HT-29 (cell line): ENCODE results near the gene AQP10. TPM values are rescaled to one million over a fixed set of nuclear protein-coding genes. Genes with fewer than 3 reads are reported as not detected.
"Not testable (repeated sequence)": the region's sequence is repeated elsewhere in the genome, so short reads cannot be mapped to it uniquely, and the experiment has no call there.

Source experiments
- DNase-seq: peaks from one replicate; pipeline ENCODE4 v3.0.0-alpha.2; 2015; ENCODE audit warnings: low spot score
- total RNA-seq: library from RNA; depleted of rRNA; stranded (reverse); fragments of >200 nt; shearing (Covaris generic); gene quantifications from 2 replicates; pipeline ENCODE4 v1.2.3, GENCODE V29; 2014; rRNA removed

AQP10 gene, protein sequence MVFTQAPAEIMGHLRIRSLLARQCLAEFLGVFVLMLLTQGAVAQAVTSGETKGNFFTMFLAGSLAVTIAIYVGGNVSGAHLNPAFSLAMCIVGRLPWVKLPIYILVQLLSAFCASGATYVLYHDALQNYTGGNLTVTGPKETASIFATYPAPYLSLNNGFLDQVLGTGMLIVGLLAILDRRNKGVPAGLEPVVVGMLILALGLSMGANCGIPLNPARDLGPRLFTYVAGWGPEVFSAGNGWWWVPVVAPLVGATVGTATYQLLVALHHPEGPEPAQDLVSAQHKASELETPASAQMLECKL
- total RNA-seq = not detected in 2 replicates

DNA sequence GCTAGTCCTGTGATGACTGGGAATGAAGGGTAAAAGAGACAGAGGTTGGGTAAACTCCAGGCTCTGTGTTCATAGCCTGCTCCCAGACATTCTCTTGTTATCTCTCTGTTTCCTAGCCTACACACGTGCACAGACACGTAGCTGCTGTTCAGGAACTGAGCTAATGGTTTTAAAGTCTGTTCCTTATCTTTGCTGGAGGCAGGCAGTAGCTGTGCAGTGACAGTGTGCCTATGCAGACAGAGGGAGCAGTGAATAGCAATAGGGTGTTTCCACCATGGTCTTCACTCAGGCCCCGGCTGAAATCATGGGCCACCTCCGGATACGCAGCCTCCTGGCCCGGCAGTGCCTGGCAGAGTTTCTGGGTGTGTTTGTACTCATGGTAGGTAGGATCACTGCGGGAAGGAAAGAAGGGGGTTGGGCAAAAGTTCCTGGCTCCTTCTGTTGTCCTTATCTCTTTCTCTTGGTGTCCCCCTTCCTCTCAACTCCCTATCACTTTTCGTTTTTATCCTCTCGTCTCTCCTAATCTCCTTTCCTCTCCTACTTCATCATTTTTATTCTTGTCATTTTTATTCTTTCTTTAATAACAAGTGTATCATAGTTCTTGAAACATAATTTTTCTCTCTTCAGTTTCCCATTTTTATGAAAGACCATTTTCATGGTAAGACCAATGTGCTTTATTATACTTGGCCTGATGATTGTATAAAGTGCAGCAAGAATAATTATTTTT, at the start of gene AQP10:
AQP10 (plus strand) TSS at position 212 of the 727 bp plus-strand sequence; CDS start at position 275, 63 bp downstream.
- DNase-seq = no peak

DNA sequence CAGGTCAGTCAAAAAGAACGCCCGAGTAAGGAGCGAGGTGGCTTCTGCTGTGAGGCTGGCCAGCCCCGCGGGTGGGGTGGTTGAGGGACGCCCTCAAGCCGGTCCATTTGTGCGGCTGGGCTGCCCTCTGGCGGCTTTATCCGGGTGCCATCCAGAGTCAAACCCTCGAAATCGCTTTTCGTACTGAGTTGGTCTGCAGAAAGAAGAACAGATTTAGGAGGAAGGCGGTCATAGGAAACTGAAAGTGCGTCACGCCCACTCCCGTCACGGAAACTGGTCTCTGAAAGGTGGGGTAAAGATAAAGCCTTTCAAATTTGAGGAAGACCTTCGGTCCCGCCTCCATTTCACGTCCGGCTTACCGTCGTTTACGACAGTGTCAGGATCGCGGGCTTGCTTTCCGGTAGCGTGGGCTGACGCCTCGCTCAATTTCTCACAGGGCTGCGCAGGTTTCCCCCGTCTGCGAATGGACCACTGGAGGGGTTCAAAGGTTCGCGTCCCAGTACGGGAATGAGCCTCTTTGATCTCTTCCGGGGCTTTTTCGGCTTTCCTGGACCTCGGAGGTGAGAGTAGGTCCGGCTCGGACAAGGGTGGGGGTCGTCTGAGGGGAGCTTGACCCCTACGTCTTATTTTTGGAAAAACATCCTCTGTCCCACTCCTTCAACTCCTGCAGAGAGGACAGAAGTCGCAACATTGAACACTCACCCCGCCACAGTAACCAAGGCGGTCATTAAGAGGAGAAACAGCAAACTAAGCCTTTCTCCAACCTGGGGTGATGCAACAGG, 48.5 kb upstream of the AQP10 start, which contains the start of gene HAX1:
HAX1 (plus strand) TSS at position 413 of the 782 bp plus-strand sequence; CDS start at position 508, 95 bp downstream.
- DNase-seq = peak; percentile 91

DNA sequence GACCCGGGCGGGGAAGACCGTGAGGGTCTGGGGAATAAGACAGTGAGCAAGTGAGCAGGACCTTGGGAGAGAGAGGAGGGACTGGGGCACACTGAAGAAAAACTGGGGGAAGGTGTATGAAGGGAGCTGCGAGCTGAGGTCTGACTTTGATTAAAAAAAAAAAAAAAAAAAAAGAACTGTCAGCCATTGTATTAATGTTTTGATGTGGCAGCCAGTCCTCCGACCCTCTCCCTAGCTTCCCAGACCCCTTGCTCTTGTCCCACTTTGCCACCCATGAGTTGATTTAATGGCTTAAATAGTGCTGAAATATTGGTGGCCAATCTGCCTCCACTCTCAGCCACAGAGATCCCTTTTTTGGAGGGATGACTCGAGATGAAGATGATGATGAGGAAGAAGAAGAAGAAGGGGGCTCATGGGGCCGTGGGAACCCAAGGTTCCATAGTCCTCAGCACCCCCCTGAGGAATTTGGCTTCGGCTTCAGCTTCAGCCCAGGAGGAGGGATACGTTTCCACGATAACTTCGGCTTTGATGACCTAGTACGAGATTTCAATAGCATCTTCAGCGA, 47.8 kb upstream of the AQP10 start:
- no peak for DNase-seq

DNA sequence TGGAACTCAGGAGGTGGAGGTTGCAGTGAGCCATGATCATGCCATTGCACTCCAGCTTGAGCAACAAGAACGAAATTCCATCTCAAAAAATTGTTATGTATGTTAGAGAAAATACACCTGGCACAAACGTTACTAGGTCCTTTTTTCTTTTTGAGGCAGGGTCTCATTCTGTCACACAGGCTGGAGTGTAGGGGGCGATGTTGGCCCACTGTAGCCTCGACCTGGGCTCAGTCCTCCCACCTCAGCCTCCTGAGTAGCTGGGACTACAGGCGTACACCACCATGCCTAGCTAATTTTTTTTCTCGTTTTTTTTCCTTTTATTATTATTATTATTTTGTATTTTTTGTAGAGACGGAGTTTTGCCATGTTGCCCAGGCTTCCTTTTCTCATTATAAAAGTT, 44.1 kb upstream of the AQP10 start:
- no peak for DNase-seq

DNA sequence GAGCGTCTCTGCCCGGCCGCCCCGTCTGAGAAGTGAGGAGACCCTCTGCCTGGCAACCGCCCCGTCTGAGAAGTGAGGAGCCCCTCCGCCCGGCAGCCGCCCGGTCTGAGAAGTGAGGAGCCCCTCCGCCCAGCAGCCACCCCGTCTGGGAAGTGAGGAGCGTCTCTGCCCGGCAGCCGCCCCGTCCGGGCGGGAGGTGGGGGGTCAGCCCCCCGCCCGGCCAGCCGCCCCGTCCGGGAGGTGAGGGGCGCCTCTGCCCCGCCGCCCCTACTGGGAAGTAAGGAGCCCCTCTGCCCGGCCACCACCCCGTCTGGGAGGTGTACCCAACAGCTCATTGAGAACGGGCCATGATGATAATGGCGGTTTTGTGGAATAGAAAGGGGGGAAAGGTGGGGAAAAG, 33.3 kb upstream of the AQP10 start:
- not testable (repeated sequence) for DNase-seq

DNA sequence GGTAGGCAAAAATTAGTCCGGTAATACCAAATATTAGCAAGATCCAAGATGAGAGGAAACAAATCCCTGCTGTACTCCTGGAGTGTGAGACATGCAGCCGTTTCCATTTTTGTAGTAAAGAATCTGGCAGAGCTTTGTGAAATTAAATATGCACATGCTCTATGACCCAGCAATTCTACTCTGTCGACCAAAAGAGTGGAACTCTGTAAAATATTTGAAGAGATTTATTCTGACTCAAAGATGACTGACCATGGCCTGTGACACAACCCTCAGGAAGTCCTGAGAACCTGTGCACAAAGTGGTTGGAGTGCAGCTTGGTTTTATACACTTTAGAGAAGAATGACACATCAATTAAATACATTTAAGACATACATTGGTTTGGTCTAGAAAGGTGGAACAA, 32.2 kb upstream of the AQP10 start:
- no peak for DNase-seq

DNA sequence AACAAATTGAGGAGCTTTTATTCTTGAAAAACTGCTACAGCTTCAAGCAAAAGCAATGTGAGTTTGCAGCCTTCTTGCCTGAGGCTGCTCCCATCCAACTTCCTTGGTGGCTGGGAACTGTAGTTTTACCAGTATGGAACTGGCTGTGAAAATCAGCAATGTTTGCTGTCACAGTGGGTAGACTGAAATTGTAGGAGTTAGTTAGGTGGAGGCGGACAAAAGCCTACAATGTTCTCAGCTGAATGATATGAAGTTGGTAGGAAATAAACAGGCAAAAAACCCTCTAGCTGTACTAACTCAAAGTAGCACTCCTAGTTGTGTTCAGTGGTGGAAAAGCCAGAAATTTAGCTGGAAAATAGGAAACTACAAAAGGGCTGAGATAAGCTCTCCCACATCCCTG, 30.0 kb upstream of the AQP10 start:
- no peak for DNase-seq

DNA sequence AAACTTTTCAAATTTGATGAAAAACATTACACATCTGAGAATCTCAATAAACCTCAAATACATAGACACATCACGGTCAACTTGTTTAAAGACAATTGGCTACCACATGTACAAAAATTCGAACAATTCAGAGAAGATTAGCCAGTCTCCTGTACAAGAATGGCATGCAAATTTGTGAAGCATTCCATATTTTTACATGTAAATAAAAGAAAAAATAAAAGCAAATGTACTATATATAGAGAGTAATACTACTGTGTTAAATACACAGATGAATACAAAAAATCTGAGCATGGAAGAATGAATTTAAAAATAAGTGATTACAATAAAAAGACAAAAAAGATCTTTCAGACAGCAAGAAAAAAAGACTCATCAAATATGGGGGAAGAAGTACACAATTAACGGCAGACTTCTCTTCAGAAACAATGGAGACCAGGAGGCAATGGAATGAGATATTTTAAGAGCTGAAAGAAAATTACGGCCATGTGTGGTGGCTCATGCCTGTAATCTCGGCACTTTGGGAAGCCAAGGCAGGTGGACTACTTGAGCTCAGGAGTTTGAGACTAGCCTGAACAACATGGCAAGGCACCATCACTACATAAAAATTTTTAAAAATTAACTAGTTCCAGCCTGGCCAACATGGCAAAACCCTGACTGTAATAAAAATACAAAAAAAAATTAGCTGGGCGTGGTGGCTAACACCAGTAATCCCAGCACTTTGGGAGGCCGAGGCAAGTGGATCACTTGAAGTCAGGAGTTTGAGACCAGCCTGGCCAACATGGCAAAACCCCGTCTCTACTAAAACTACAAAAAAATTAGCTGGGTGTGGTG, 25.3 kb upstream of the AQP10 start:
- no peak for DNase-seq

DNA sequence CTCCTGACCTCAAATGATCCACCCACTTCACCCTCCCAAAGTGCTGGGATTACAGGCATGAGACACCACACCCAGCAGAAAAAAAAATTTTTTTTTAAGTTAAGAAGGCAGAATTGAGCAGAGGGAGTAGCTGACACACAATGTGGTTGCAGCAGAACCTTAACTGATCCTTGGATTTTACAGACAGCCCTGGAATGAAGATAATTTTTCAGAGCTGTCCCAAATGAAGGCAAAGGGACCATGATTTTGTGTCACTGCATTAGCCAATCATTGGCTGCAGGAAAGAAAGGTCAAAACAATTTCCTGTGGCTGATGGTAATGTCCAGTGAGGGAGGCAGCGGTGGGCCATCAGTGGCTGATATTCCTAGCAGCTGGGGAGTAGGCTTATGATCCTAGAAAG, 19.3 kb upstream of the AQP10 start:
- no peak for DNase-seq

DNA sequence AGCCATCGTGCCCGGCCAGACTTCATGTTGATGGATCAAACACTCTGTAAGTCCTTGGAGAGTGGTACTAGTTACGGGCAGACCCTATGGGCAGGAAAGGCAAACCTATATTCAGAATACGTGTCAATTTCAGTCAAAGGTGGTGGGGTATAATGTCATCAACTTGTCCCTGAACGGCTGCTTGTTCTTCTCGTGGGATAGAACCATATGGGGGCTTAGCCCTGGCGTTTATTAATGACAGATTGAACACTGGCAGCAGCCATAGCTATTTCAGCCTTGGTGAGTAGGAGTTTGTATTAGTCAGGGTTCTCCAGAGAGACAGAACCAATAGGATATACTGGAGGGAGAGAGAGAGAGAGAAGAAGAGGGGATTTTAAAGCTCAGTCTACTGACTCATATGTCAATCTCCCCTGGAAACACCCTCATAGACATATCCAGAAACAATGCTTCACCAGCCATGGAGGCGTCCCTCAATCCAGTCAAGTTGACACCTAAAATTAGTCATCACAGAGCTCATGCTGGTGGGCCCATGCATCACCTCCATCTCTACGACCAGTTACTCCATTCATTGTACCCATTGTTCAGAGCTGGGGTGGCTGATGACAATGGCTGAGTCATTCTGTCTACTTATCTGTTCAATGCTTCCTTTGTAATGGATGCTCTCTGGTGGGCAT, 16.1 kb upstream of the AQP10 start:
- no peak for DNase-seq

DNA sequence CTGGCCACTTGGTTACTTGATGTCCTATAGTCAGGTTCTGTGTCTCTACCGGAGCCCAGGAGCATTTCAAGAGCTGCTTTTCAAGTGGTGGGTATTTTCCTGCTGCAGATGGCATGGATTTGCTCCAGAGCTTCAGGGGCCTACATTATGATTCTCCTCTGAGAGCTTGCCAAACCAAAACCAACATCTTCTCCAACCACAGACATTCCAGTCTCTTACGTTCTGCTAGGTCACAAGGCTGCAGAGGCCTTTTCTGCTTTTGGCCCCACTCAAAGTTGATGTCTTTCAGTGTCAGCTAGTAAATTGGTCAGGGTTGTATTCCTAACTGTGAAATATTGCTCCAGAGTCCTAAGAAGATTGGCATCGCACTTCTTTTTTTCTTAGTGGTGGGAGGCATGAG, 14.7 kb upstream of the AQP10 start:
- no peak for DNase-seq

DNA sequence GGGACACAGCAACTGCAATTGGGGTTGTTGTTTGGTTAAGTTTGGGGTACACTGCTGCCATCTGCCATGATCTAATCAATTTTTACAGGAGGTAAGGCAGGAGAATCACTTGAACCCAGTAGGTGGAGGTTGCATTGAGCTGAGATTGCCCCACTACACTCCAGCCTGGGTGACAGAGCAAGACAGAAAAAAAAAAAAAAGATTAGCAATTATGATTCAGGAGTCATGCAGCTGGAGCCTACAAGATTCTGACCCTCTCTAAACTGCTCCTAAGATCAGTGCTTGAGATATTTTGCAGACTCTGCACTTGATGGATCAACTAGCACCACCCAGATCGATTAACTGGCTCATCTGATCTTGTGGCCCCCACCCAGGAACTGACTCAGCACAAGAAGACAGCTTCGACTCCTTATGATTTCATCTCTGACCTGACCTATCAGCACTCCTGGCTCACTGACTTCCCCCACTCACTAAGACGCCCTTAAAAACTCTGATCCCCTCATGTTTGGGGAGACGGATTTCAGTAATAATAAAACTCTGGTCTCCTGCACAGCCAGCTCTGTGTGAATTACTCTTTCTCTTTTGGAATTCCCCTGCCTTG, 13.1 kb upstream of the AQP10 start:
- DNase-seq = not testable (repeated sequence)

DNA sequence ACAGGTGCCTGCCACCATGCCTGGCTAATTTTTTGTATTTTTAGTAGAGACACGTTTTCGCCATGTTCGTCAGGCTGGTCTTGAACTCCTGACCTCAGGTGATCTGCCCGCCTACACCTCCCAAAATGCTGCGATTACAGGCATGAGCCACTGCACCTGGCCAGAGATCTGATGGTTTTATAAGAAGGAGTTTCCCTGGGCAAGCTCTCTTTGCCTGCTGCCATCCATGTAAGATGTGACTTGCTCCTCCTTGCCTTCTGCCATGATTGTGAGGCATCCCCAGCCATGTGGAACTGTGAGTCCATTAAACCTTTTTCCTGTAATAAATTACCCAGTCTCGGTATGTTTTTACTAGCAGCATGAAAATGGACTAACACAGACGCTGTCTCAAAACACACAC, 11.8 kb upstream of the AQP10 start:
- not testable (repeated sequence) for DNase-seq

DNA sequence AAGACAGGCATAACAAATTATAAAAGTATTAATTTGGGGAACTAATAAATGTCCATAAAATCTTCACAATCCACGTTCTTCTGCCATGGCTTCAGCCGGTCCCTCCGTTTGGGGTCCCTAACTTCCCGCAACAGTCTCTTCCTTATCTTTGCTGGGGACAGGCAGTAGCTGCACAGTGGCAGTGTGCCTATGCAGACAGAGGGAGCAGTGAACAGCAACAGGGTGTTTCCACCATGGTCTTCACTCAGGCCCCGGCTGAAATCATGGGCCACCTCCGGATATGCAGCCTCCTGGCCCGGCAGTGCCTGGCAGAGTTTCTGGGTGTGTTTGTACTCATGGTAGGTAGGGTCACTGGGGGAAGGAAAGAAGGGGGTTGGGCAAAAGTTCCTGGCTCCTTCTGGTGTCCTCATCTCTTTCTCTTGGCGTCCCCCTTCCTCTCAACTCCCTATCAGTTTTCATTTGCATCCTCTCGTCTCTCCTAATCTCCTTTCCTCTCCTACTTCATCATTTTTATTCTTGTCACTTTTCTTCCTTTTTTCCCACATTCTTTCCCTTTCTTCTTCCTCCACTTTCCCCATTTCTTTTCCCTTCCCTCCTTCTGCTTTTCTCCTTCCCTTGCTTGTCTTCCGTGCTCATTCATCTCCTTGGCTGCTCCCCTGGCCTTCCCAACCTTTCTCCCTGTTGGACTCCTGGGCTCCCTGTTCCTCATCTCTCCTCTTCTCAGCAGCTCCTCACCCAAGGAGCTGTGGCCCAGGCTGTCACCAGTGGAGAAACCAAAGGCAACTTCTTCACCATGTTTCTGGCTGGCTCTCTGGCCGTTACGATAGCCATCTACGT, 8.4 kb upstream of the AQP10 start:
- not testable (repeated sequence) for DNase-seq

DNA sequence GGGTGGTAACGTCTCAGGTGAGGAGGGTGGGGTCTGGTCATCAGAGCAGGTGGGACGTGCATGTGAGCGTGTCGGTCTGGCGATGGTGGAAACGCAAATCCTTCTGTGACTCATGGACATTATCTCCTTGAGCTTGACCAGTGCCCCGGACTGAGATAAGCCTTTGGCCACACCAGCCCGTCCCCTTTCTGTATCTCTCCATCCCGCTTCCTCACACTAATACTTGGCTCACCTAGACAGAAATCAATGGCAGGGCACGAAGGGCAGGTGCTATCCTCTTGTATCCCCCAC, 7.9 kb upstream of the AQP10 start:
- DNase-seq = no peak

DNA sequence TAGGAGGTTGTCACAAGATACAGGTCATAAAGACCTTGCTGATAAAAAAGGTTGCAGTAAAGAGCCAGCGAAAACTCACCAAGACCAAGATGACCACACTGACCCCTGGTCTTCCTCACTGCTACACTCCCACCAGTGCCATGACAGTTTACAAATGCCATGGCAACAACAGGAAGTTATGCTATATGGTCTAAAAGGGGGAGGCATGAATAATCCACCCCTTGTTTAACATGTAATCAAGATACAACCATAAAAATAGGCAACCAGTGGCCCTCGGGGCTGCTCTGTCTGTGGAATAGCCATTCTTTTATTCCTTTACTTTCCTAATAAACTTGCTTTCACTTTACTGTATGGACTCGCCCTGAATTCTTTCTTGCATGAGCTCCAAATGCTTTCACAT, 6.7 kb upstream of the AQP10 start:
- not testable (repeated sequence) for DNase-seq

DNA sequence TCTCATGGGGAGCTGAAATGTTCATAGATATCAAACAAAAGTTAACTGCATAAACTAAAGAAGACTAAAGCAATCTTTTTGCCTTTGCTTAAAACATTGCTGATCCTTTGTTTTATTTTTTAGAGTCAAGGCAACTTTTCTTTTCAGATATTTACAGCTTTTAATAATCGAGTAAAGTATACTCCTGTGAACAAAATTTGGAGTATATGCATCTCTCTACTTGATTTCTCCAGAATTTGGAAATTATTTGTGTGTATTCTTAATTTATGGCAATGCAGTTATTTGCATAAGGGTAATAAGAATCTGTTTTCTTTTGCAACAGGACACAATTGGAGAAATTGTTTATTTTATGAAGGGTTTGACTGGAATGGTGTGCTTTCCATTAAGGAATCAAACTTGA, 4.2 kb upstream of the AQP10 start:
- no peak for DNase-seq

DNA sequence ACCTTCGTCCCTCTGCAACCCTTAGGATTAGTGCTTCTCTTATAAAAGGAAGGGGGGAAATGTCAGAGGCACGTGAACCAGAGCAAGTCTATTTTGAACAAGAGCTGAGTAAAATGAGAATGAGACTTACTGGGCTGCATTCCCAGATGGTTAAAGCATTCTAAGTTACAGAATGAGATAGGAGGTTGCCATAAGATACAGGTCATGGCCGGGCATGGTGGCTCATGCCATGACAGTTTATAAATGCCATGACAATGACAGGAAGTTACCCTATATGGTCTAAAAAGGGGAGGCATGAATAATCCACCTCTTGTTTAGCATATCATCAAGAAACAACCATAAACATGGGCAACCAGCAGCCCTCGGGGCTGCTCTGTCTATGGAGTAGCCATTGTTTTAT, 2.5 kb upstream of the AQP10 start:
- DNase-seq = no peak

DNA sequence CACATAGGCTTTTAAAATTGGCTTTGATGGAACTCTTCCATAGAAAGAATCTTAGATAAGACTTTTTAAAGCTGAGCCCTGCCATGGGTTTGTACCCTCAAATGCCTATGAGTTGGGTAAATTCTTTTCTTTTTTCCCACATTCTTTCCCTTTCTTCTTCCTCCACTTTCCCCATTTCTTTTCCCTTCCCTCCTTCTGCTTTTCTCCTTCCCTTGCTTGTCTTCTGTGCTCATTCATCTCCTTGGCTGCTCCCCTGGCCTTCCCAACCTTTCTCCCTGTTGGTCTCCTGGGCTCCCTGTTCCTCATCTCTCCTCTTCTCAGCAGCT, 679 bp downstream of the AQP10 start:
- not testable (repeated sequence) for DNase-seq
